ENCODE measurements around the gene MCCD1. TPM values are rescaled to one million over a fixed set of nuclear protein-coding genes. Genes with fewer than 3 reads are reported as not detected.
"Not testable (repeated sequence)": the region's sequence is repeated elsewhere in the genome, so short reads cannot be mapped to it uniquely, and the experiment has no call there.

MCCD1 gene
- total RNA-seq, 4 donors from 2014 or later: not detected

GRCh38 chr6:31502586-31502985, 26.2 kb upstream of the MCCD1 start:
- Histone ChIP-seq H3K36me3 (peaks cover 0 to 12% (median 0%) of the 10 kb centered on the region in 3 donors), H3K4me3 (no peak overlapping the region), H3K27me3 (peaks cover 0 to 19% of the 10 kb centered on the region in 2 donors), H3K4me1 (peaks cover 0 to 13% (median 2%) of the 10 kb centered on the region in 4 donors), H3K27ac (no peak overlapping the region), H3K9me3 (peaks cover 0 to 9% (median 0%) of the 10 kb centered on the region in 4 donors)
- DNase-seq (ENCODE audit: low spot score in 2 of 2): no peak
- TF ChIP-seq EP300 (IDR thresholded peaks at IDR 0.05): no peak
- no peak for TF ChIP-seq CTCF (IDR thresholded peaks at IDR 0.05)
- no peak for TF ChIP-seq POLR2A (IDR thresholded peaks at IDR 0.05)

GRCh38 chr6:31509036-31509435, 19.7 kb upstream of the MCCD1 start:
- DNase-seq (ENCODE audit: low spot score in 2 of 2); H3K27me3 ChIP-seq; H3K9me3 ChIP-seq; H3K27ac ChIP-seq; H3K4me1 ChIP-seq; H3K4me3 ChIP-seq: not testable (repeated sequence)
- WGBS, 2 donors: 30 to 50% methylated on average over 2 of the region's 2 CpGs
- peaks cover 0 to 21% (median 0%) of the 10 kb centered on the region in 3 donors for H3K36me3 ChIP-seq

GRCh38 chr6:31510007-31510406, 18.8 kb upstream of the MCCD1 start:
- no peak overlapping the region for H3K27ac ChIP-seq
- no peak overlapping the region for H3K4me3 ChIP-seq
- 60 to 74% methylated on average over 4 of the region's 4 CpGs for WGBS, 2 donors
- H3K27me3 ChIP-seq: no peaks in the 10 kb centered on the region
- H3K9me3 ChIP-seq: no peaks in the 10 kb centered on the region
- no peak for TF ChIP-seq CTCF (IDR thresholded peaks at IDR 0.05)
- no peak for TF ChIP-seq EP300 (IDR thresholded peaks at IDR 0.05)
- TF ChIP-seq POLR2A (IDR thresholded peaks at IDR 0.05): no peak
- no peaks in the 10 kb centered on the region for H3K4me1 ChIP-seq
- no peak for DNase-seq (ENCODE audit: low spot score in 2 of 2)
- H3K36me3 ChIP-seq: peaks cover 0 to 21% (median 0%) of the 10 kb centered on the region in 3 donors

GRCh38 chr6:31513456-31514165, 15.2 kb upstream of the MCCD1 start:
- H3K27me3 ChIP-seq: no peaks in the 10 kb centered on the region

GRCh38 chr6:31521835-31522234, 6.9 kb upstream of the MCCD1 start:
- no peaks in the 10 kb centered on the region for H3K9me3 ChIP-seq
- no peak overlapping the region for H3K27ac ChIP-seq
- H3K27me3 ChIP-seq: no peaks in the 10 kb centered on the region
- TF ChIP-seq POLR2A (IDR thresholded peaks at IDR 0.05): no peak
- no peak for TF ChIP-seq CTCF (IDR thresholded peaks at IDR 0.05)
- no peak for TF ChIP-seq EP300 (IDR thresholded peaks at IDR 0.05)
- 81 to 82% methylated on average over 3 of the region's 3 CpGs for WGBS, 2 donors
- no peak overlapping the region for H3K4me3 ChIP-seq
- H3K36me3 ChIP-seq: no peaks in the 10 kb centered on the region
- DNase-seq (ENCODE audit: low spot score in 2 of 2): no peak
- H3K4me1 ChIP-seq: no peaks in the 10 kb centered on the region

More at GRCh38 chr6:31513456-31514165, 15.2 kb upstream of the MCCD1 start:
- TF ChIP-seq POLR2A (IDR thresholded peaks at IDR 0.05) (no peak), EP300 (IDR thresholded peaks at IDR 0.05) (no peak), CTCF (IDR thresholded peaks at IDR 0.05) (no peak)
- Histone ChIP-seq H3K4me1 (no peaks in the 10 kb centered on the region), H3K9me3 (no peaks in the 10 kb centered on the region), H3K36me3 (peaks cover 0 to 9% (median 0%) of the 10 kb centered on the region in 3 donors), H3K4me3 (no peak overlapping the region), H3K27ac (no peak overlapping the region)
- DNase-seq (ENCODE audit: low spot score in 2 of 2): no peak
- WGBS, 2 donors: 75 to 80% methylated on average over 3 to 4 of the region's 5 CpGs
